GM12864 (cell line): ENCODE data around the gene LFNG.

ENCODE experiments used
- DNase-seq: peaks from one replicate; pipeline ENCODE4 v3.0.0-alpha.2; 2011; ENCODE audit warnings: low read depth
- H3K4me3 ChIP-seq: 2 replicates; pipeline ENCODE4 v1.5.1; 2011; ENCODE audit warnings: mild to moderate bottlenecking, low read depth, low read length, control low read depth
- TF ChIP-seq, protein P1 (sequence below): IDR thresholded peaks from 2 replicates; pipeline ENCODE4 v1.5.1; 2011; ENCODE audit warnings: low read depth, mild to moderate bottlenecking, moderate library complexity, low read length, control low read depth, inconsistent platforms; ENCODE audit errors: missing control alignments

The LFNG gene

DNA sequence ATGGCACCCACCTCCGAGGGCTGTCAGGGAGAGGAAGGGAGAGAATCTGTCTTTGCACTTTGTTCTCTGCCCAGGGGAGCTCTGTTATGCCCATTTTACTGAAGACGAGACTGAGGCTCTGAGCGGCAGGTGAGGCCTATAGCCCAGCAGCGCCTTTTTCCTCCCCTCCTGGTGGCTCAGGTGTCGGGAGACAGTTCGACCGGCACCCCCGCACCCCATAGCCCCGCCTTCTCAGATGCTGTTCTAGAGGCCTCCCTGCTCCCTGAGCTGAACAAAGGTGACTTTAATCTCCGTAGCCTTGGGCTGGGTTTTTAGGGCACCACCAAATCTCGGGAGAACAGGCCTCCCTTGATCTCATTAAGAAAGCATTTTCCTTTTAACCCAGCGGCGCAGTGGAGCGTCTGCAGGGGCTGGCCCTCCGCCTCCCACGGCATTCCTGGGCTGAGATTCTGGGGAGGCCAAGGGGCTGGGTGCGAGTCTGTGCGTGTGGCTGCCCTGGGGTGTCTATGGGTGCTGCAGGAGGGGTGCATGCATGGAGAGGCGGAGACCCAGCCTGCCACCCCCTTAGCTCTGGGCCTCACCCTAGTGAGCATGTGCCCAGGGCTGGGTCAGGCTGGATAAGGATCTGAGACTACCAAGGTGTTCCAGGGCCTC, 3.3 kb downstream of the LFNG start:
- TF ChIP-seq, protein P1, sequence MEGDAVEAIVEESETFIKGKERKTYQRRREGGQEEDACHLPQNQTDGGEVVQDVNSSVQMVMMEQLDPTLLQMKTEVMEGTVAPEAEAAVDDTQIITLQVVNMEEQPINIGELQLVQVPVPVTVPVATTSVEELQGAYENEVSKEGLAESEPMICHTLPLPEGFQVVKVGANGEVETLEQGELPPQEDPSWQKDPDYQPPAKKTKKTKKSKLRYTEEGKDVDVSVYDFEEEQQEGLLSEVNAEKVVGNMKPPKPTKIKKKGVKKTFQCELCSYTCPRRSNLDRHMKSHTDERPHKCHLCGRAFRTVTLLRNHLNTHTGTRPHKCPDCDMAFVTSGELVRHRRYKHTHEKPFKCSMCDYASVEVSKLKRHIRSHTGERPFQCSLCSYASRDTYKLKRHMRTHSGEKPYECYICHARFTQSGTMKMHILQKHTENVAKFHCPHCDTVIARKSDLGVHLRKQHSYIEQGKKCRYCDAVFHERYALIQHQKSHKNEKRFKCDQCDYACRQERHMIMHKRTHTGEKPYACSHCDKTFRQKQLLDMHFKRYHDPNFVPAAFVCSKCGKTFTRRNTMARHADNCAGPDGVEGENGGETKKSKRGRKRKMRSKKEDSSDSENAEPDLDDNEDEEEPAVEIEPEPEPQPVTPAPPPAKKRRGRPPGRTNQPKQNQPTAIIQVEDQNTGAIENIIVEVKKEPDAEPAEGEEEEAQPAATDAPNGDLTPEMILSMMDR = no peak
- no peak for DNase-seq
- H3K4me3 ChIP-seq = no peak overlapping the region

DNA sequence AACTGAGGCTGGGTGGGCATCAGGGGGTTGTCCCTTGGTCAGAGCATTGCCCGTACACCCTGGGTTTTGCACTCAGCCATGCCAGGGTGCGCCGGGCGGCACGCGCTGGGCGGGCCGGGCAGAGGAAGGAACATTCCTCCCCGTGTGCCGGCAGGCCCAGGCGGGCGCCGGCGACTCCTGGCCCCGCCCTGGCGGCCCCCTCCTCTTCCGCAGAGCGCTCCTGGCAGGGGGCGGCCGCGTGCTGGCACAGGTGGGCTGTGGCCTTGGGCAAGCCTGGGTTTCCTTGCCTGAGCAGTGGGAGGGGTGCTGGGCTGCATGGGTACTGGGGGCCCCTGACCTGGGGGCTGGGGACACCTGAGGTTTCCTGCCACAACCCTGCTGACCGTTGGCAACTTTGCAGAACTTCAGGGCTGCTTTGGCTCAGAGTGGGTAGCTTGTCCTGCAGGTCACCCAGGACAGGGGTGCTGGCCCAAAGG, 3.9 kb downstream of the LFNG start:
- TF ChIP-seq, protein P1 = no peak
- no peak overlapping the region for H3K4me3 ChIP-seq
- no peak for DNase-seq

DNA sequence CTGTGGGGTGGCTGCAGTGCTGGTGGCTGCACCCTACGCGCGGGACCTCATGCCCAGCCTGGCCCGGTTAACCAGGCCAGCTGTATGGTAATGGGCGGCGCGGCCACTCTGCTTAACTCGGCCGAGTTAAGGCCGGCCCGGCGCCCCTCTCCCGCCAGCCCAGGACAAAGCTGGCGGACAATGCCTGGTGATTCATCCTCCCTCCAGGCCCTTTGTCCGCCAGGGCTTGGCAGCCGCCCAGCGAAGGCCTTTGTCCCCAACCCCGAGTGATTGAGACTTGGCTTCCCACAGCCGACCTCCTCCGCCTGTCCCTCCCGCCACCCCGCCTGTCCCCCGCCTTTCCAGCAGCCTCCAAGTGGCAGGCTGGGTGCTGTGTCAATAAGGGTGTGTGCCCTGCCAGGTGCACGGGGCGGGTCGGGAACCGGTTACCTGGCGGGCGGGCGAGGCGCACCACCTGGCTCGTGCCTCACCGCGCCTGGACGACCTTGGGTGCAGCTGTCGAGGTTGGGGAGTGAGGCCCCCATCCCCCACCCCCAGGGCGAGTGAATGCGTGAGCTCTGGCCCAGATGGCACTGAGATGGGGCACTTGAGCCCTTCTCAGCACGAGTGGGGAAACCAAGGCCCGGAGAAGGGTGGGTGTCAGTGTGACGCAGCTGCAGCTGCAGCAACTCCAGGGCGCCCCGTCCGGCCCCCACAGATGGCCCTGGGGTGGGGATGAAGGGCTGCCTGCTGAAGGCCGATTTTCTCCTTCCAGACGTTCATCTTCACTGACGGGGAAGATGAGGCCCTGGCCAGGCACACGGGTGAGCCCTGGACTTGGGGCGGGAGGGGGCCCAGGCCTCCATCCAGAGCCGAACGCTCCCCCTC, 4.6 kb downstream of the LFNG start:
- TF ChIP-seq, protein P1 = no peak
- H3K4me3 ChIP-seq = no peak overlapping the region
- DNase-seq = no peak

DNA sequence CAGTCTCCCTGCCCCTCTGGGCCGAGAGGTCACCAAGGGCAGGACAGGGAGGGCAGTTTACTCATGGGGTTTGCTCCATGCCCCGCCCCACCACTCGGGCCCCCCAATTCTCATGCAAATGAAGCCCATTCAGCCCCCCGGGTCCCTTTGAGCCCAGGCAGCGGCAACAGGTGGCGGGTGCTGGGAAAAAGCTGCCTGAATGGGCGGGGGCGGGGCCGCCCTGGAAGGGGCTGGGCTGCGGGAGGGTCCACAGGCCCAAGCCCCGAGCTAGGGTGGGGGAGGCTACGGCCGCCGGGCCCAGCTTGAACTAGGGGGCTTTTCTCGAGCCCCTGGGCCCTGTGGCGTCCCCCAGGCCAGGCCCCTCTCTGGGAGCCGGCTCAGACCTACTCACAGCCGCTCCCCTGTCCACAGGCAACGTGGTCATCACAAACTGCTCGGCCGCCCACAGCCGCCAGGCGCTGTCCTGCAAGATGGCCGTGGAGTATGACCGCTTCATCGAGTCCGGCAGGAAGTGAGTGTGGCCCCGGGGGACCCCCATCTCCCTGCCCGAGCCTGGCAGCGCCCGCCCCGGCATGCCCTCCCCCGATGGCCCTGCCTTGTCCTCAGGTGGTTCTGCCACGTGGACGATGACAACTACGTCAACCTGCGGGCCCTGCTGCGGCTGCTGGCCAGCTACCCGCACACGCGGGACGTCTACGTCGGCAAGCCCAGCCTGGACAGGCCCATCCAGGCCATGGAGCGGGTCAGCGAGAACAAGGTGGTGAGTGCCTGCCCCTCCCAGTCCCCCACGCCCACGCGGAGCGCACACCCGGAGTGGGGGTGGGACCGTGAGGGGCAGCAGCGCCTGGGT, 5.5 kb downstream of the LFNG start:
- no peak for DNase-seq
- TF ChIP-seq, protein P1 = no peak
- H3K4me3 ChIP-seq = no peak overlapping the region

DNA sequence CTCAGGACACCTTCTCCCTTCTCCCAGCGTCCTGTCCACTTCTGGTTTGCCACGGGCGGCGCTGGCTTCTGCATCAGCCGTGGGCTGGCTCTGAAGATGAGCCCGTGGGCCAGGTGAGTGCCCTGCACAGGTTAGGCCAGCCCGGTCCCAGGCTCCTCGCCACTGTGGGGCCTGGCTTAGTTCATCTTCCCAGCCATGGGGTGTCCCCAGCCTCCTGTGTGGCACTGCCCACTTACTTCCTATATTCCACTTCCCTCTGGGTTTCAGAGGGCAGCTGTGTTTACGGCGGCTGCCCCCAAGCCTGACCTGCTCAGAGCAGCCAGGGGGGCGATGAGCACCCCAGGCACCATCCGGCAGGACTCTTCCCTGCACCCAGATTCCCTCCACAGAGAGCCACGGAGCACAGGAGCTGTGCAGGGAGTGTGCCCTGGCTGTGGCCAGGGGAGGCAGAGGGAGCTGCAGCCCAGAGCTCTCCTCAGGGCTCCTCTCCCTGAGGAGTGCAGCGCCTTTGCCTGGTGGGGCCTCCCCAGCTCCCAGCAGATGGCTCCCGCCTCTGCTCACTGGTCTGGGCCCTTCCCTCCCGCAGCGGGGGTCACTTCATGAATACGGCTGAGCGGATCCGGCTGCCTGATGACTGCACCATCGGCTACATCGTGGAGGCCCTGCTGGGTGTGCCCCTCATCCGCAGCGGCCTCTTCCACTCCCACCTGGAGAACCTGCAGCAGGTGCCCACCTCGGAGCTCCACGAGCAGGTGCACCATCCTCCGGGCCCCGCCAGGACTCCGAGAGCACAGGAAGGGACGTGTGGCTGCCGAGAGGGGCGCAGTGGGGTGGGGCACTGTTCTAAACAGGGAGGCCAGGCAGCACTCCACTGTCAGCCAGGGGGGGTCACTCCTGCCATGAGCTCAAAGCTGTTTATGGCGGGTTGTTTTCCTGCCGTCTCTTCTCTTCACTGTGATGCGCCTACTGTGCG, 6.4 kb downstream of the LFNG start:
- TF ChIP-seq, protein P1 = no peak
- no peak for DNase-seq
- H3K4me3 ChIP-seq = no peak overlapping the region
